H9 (cell line): ENCODE data around the gene FAM177A1. TPM values are rescaled to one million over a fixed set of nuclear protein-coding genes. Genes with fewer than 3 reads are reported as not detected.

ENCODE experiments used
- DNase-seq: peaks from one replicate; pipeline ENCODE4 v3.0.0-alpha.2; 2017
- H2AFZ ChIP-seq: one replicate; pipeline ENCODE4 v1.6.1; 2013; ENCODE audit warnings: mild to moderate bottlenecking, low read length, control low read depth, moderate library complexity
- H2AK5ac ChIP-seq: 2 replicates; pipeline ENCODE4 v1.6.1; 2013; ENCODE audit warnings: low read length, control low read depth, mixed read lengths; ENCODE audit not compliant: insufficient read length
- H2BK120ac ChIP-seq: one replicate; pipeline ENCODE4 v1.6.1; 2013; ENCODE audit warnings: low read depth, mild to moderate bottlenecking, low read length, control low read depth, inconsistent platforms; ENCODE audit not compliant: poor library complexity, severe bottlenecking
- H2BK12ac ChIP-seq: 2 replicates; pipeline ENCODE4 v1.6.1; 2013; ENCODE audit warnings: low read length, control low read depth, mixed read lengths, low read depth; ENCODE audit not compliant: insufficient read length
- H2BK15ac ChIP-seq: 2 replicates; pipeline ENCODE4 v1.6.1; 2013; ENCODE audit warnings: low read depth, low read length, control low read depth
- H2BK20ac ChIP-seq: one replicate; pipeline ENCODE4 v1.6.1; 2013; ENCODE audit warnings: low read depth, mild to moderate bottlenecking, low read length, control low read depth, inconsistent platforms; ENCODE audit not compliant: poor library complexity, severe bottlenecking
- H2BK5ac ChIP-seq: 2 replicates; pipeline ENCODE4 v1.6.1; 2013; ENCODE audit warnings: low read length, control low read depth, mixed read lengths; ENCODE audit not compliant: insufficient read length
- H3K14ac ChIP-seq: 2 replicates; pipeline ENCODE4 v1.6.1; 2013; ENCODE audit warnings: low read length, control low read depth; ENCODE audit not compliant: insufficient read depth
- H3K18ac ChIP-seq: 2 replicates; pipeline ENCODE4 v1.6.1; 2013; ENCODE audit warnings: low read depth, mild to moderate bottlenecking, mixed read lengths, low read length, control low read depth; ENCODE audit not compliant: insufficient read length
- H3K23ac ChIP-seq: 2 replicates; pipeline ENCODE4 v1.6.1; 2013; ENCODE audit warnings: low read length, control low read depth, mixed read lengths, low read depth; ENCODE audit not compliant: insufficient read length
- H3K23me2 ChIP-seq: 2 replicates; pipeline ENCODE4 v1.6.1; 2013; ENCODE audit warnings: low read depth, mild to moderate bottlenecking, mixed read lengths, low read length, control low read depth; ENCODE audit not compliant: insufficient read length, poor library complexity, severe bottlenecking
- H3K27ac ChIP-seq: 2 replicates; pipeline ENCODE4 v1.5.1; 2013; ENCODE audit warnings: low read length, control low read depth, mixed read lengths, low read depth; ENCODE audit not compliant: insufficient read length
- H3K27me3 ChIP-seq: 2 replicates; pipeline ENCODE4 v1.6.1; 2013; ENCODE audit warnings: low read length, control low read depth, inconsistent platforms; ENCODE audit not compliant: insufficient read depth
- H3K4ac ChIP-seq: 2 replicates; pipeline ENCODE4 v1.6.1; 2013; ENCODE audit warnings: low read depth, mild to moderate bottlenecking, control low read depth, inconsistent platforms, low read length, moderate library complexity
- H3K4me1 ChIP-seq: 2 replicates; pipeline ENCODE4 v1.6.1; 2013; ENCODE audit warnings: low read length, control low read depth, inconsistent platforms; ENCODE audit not compliant: insufficient read depth
- H3K4me2 ChIP-seq: 2 replicates; pipeline ENCODE4 v1.6.1; 2013; ENCODE audit warnings: low read length, control low read depth, mixed read lengths; ENCODE audit not compliant: insufficient read length, insufficient read depth
- H3K56ac ChIP-seq: 2 replicates; pipeline ENCODE4 v1.6.1; 2013; ENCODE audit warnings: low read depth, mild to moderate bottlenecking, mixed read lengths, low read length, control low read depth; ENCODE audit not compliant: insufficient read length
- H3K79me1 ChIP-seq: 2 replicates; pipeline ENCODE4 v1.6.1; 2013; ENCODE audit warnings: low read depth, mild to moderate bottlenecking, moderate library complexity, low read length, control low read depth, inconsistent platforms; ENCODE audit not compliant: insufficient read depth, poor library complexity, severe bottlenecking
- H3K79me2 ChIP-seq: 2 replicates; pipeline ENCODE4 v1.6.1; 2013; ENCODE audit warnings: low read length, control low read depth, inconsistent platforms; ENCODE audit not compliant: insufficient read depth
- H3K9ac ChIP-seq: 2 replicates; pipeline ENCODE4 v1.6.1; 2013; ENCODE audit warnings: low read length, control low read depth, mixed read lengths; ENCODE audit not compliant: insufficient read length; ENCODE audit errors: extremely low read depth
- H3K9me3 ChIP-seq: one replicate; pipeline ENCODE4 v1.6.1; 2013; ENCODE audit warnings: low read depth, low read length, inconsistent platforms; ENCODE audit not compliant: control insufficient read depth
- H3T11ph ChIP-seq: one replicate; pipeline ENCODE4 v1.6.1; 2013; ENCODE audit warnings: mild to moderate bottlenecking, low read length, control low read depth, inconsistent platforms
- H4K20me1 ChIP-seq: one replicate; pipeline ENCODE4 v1.6.1; 2013; ENCODE audit not compliant: control insufficient read depth, insufficient read length, insufficient read depth
- H4K5ac ChIP-seq: 2 replicates; pipeline ENCODE4 v1.6.1; 2013; ENCODE audit warnings: low read depth, mild to moderate bottlenecking, mixed read lengths, low read length, control low read depth; ENCODE audit not compliant: insufficient read length
- H4K8ac ChIP-seq: replicated peaks from 2 replicates; pipeline ENCODE4 v1.6.1; 2013; ENCODE audit warnings: low read length, control low read depth, mixed read lengths, low read depth; ENCODE audit not compliant: insufficient read length
- H4K91ac ChIP-seq: 2 replicates; pipeline ENCODE4 v1.6.1; 2013; ENCODE audit warnings: low read depth, mild to moderate bottlenecking, moderate library complexity, mixed read lengths, low read length, control low read depth; ENCODE audit not compliant: insufficient read length
- H3K27ac Mint-ChIP-seq, 3 experiments: 2 replicates in 2 of 3; 3 replicates in 1 of 3; pipeline ENCODE4 v1.8.0; 2020 to 2021; ENCODE audit warnings: mixed read lengths in 3 of 3, mild to moderate bottlenecking in 1 of 3, moderate library complexity in 1 of 3
- H3K27me3 Mint-ChIP-seq: 2 replicates; pipeline ENCODE4 v1.8.0; 2021; ENCODE audit warnings: low read depth, mild to moderate bottlenecking, moderate library complexity, mixed read lengths
- H3K36me3 Mint-ChIP-seq, 3 experiments: 2 replicates in 2 of 3; 3 replicates in 1 of 3; pipeline ENCODE4 v1.8.0; 2020 to 2021; ENCODE audit warnings: low read depth in 3 of 3, mixed read lengths in 3 of 3; ENCODE audit not compliant: insufficient read depth in 1 of 3
- H3K4me1 Mint-ChIP-seq, 2 experiments: 2 replicates each; pipeline ENCODE4 v1.8.0; 2020; ENCODE audit warnings: mixed read lengths in 2 of 2
- H3K4me3 Mint-ChIP-seq, 2 experiments: 2 replicates in 1 of 2; 3 replicates in 1 of 2; pipeline ENCODE4 v1.8.0; 2020 to 2021; ENCODE audit warnings: mild to moderate bottlenecking in 2 of 2, mixed read lengths in 2 of 2, moderate library complexity in 1 of 2
- H3K9me3 Mint-ChIP-seq, 2 experiments: 2 replicates in 1 of 2; 3 replicates in 1 of 2; pipeline ENCODE4 v1.8.0; 2020; ENCODE audit warnings: mild to moderate bottlenecking in 2 of 2, mixed read lengths in 2 of 2, moderate library complexity in 1 of 2
- WGBS: extraction: QIAGEN DNeasy Blood & Tissue Kit; methylation state at CpG from one replicate; pipeline ENCODE4 v1.1.7; 2013; ENCODE audit warnings: missing lambda C conversion rate, low lambda C conversion rate, mixed read lengths; ENCODE audit not compliant: insufficient read length; ENCODE audit errors: extremely low coverage; 5-methylcytosine and 5-hydroxymethylcytosine counted together
- total RNA-seq: library from RNA; stranded (reverse); gene quantifications from 2 replicates; pipeline ENCODE4 v1.2.1, GENCODE V29; 2021
- TF ChIP-seq, protein P1 (sequence below): fragments of 200-600 bp; sonication (generic); conservative IDR thresholded peaks from 3 replicates; pipeline ENCODE4 v1.8.0; 2021; ENCODE audit warnings: antibody characterized with exemption, mild to moderate bottlenecking

FAM177A1 gene
- total RNA-seq, 1 experiment from 2014 or later, result 43.1 TPM

DNA sequence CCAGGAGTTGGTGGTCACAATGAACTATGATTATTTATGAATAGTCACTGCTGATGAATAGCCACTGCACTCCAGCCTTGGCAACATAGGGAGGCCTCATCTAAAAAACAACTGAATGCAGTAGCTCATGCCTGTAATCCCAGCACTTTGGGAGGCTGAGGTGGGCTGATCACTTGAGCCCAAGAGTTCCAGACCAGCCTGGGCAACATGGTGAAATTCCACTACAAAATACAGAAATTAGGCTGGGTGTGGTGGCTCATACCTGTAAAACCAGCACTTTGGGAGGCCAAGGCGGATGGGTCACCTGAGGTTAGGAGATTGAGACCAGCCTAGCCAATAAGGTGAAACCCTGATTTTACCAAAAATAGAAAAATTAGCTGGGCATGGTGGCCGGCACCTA is 13.5 kb upstream of the FAM177A1 start:
- H3K27me3 ChIP-seq, result no peaks in the 10 kb centered on the region
- H4K91ac ChIP-seq, result no peak overlapping the region
- no peak overlapping the region for H3K23ac ChIP-seq
- H2BK15ac ChIP-seq, result no peak overlapping the region
- H3K4me1 ChIP-seq, result no peaks in the 10 kb centered on the region
- H3K9ac ChIP-seq, result no peak overlapping the region
- Mint-ChIP-seq H3K27me3 (peaks cover 3% of the 10 kb centered on the region; the same call in 1 of the 2 replicates), H3K9me3 (peaks cover 26 to 31% of the 10 kb centered on the region in 2 experiments), H3K4me3 (no peak overlapping the region), H3K27ac (no peak overlapping the region), H3K4me1 (no peaks in the 10 kb centered on the region), H3K36me3 (peaks cover 30 to 62% (median 52%) of the 10 kb centered on the region in 3 experiments)
- H3K4me2 ChIP-seq, result no peak overlapping the region
- no peaks in the 10 kb centered on the region for H3K79me1 ChIP-seq
- TF ChIP-seq, protein P1, sequence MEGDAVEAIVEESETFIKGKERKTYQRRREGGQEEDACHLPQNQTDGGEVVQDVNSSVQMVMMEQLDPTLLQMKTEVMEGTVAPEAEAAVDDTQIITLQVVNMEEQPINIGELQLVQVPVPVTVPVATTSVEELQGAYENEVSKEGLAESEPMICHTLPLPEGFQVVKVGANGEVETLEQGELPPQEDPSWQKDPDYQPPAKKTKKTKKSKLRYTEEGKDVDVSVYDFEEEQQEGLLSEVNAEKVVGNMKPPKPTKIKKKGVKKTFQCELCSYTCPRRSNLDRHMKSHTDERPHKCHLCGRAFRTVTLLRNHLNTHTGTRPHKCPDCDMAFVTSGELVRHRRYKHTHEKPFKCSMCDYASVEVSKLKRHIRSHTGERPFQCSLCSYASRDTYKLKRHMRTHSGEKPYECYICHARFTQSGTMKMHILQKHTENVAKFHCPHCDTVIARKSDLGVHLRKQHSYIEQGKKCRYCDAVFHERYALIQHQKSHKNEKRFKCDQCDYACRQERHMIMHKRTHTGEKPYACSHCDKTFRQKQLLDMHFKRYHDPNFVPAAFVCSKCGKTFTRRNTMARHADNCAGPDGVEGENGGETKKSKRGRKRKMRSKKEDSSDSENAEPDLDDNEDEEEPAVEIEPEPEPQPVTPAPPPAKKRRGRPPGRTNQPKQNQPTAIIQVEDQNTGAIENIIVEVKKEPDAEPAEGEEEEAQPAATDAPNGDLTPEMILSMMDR, result no peak
- H3K14ac ChIP-seq, result no peak overlapping the region
- no peak overlapping the region for H3K4ac ChIP-seq
- no peak overlapping the region for H2BK120ac ChIP-seq
- no peak overlapping the region for H4K8ac ChIP-seq
- no peak overlapping the region for H3K27ac ChIP-seq
- H2BK5ac ChIP-seq, result no peak overlapping the region
- H4K20me1 ChIP-seq, result no peaks in the 10 kb centered on the region
- no peaks in the 10 kb centered on the region for H3K79me2 ChIP-seq
- no peak overlapping the region for H3K56ac ChIP-seq
- WGBS, result no CpG with 5 or more reads among the region's 2 CpGs
- H3K18ac ChIP-seq, result no peak overlapping the region
- DNase-seq, result no peak
- H3K9me3 ChIP-seq, result no peaks in the 10 kb centered on the region
- no peak overlapping the region for H3T11ph ChIP-seq
- H4K5ac ChIP-seq, result no peak overlapping the region
- H2BK12ac ChIP-seq, result no peak overlapping the region
- no peak overlapping the region for H2AFZ ChIP-seq
- H2AK5ac ChIP-seq, result no peak overlapping the region
- H2BK20ac ChIP-seq, result no peak overlapping the region
- no peaks in the 10 kb centered on the region for H3K23me2 ChIP-seq
